WI38 (cell line): ENCODE measurements around the gene ADAMTS9.

Experiments
- H3K4me3 ChIP-seq: 2 replicates; pipeline ENCODE4 v1.5.1; 2011; ENCODE audit warnings: low read depth, mild to moderate bottlenecking, control low read depth, low read length
- CTCF ChIP-seq: IDR thresholded peaks from 2 replicates; pipeline ENCODE4 v1.5.1; 2012; ENCODE audit warnings: low read depth, mild to moderate bottlenecking, control low read depth, low read length

The ADAMTS9 gene

GRCh38 chr3:64518496-64518895 lies 169.3 kb downstream of the ADAMTS9 start:
- no peak for TF ChIP-seq CTCF
- H3K4me3 ChIP-seq, result no peak overlapping the region

GRCh38 chr3:64514889-64515288 lies 172.9 kb downstream of the ADAMTS9 start:
- no peak for TF ChIP-seq CTCF
- H3K4me3 ChIP-seq, result no peak overlapping the region

GRCh38 chr3:64509206-64509605 lies 178.6 kb downstream of the ADAMTS9 start:
- no peak overlapping the region for H3K4me3 ChIP-seq
- no peak for TF ChIP-seq CTCF

DNA sequence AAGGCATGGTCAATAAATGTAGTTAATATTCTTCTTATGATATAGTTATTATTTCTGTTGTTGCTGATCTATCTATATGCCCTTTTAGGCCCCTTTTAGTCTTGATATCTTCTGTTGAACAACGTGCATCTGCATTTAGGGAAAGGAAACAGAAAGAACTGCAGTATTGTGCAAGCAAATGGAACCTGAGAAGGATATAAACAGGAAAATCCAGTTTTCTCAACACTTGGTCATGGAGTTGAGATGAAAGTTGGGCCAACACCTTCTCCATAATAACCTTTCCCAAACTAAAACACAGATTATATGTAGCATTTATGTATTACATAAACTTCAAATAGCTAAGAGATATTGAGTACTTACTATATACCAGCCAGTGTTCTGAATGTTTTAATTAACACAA lies 179.7 kb downstream of the ADAMTS9 start:
- no peak overlapping the region for H3K4me3 ChIP-seq
- no peak for TF ChIP-seq CTCF

DNA sequence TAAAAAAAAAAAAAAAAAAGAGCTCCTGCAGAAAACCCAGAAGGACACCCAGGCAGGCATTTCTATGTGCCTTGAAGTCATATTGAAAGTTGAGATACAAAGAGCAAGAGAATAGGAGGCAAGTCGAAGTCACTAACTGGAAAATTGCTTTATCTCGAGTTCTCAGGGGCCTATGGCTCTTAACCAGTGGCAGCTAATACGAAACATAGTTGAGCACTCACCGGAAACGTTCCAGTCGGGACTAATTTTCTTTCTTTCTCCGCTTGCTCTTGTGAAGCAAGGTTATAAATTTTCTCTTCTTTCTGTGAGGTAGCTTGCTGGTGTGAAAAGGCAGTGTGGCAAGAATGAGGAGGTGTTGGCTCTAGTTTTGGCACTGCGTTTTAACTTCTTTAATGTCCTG lies 181.5 kb downstream of the ADAMTS9 start:
- no peak overlapping the region for H3K4me3 ChIP-seq
- no peak for TF ChIP-seq CTCF

DNA sequence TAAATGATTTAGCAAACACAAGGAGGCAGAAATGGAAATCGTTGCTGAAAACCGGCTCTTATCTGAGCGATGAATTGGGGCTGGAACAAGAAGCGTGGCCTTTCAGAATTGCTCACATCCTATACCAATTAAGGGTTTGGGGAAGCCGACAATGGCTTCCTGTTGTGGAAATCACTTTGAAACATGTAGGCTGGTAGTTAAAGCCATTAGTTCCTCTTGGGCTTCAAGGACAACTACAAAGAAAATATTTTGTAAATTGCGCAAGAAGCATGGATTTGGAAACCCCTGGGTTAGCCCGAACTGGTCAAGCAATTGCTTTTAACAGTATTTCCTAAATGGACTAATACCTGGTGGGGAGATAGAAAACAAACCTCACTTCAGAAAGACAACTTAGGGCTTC lies 182.4 kb downstream of the ADAMTS9 start:
- TF ChIP-seq CTCF, result no peak
- no peak overlapping the region for H3K4me3 ChIP-seq

- H3K4me3 ChIP-seq, result no peak overlapping the region
- TF ChIP-seq CTCF, result no peak
Measured at GRCh38 chr3:64502284-64502683, 185.5 kb downstream of the ADAMTS9 start.
